ENCODE results near the gene EXOC8.
"Not testable (repeated sequence)": the region's sequence is repeated elsewhere in the genome, so short reads cannot be mapped to it uniquely, and the experiment has no call there.

The EXOC8 gene

GRCh38 chr1:231353086-231353485, 15.4 kb upstream of the EXOC8 start:
- DNase-seq (ENCODE audit: low read depth in 2 of 2): no peak

GRCh38 chr1:231351816-231352215, 14.2 kb upstream of the EXOC8 start:
- no peak for DNase-seq (ENCODE audit: low read depth in 2 of 2)

GRCh38 chr1:231348856-231349255, 11.2 kb upstream of the EXOC8 start:
- not testable (repeated sequence) for DNase-seq (ENCODE audit: low read depth in 2 of 2)

- no peak for DNase-seq (ENCODE audit: low read depth in 2 of 2)
Observed at GRCh38 chr1:231348442-231348841, 10.8 kb upstream of the EXOC8 start.

GRCh38 chr1:231347961-231348360, 10.3 kb upstream of the EXOC8 start:
- no peak for DNase-seq (ENCODE audit: low read depth in 2 of 2)

GRCh38 chr1:231340328-231341013, 2.8 kb upstream of the EXOC8 start:
- no peak for DNase-seq (ENCODE audit: low read depth in 2 of 2)

GRCh38 chr1:231338270-231339128, 847 bp upstream of the EXOC8 start, which contains the start of gene SPRTN:
TSS of gene SPRTN (plus strand) at chr1:231338293. CDS start at chr1:231338384, 91 bp downstream.
- no peak for DNase-seq (ENCODE audit: low read depth in 2 of 2)

- DNase-seq (ENCODE audit: low read depth in 2 of 2): no peak
Observed at GRCh38 chr1:231337043-231337471, 595 bp downstream of the EXOC8 start.

GRCh38 chr1:231335663-231336602, 1.7 kb downstream of the EXOC8 start:
- no peak for DNase-seq (ENCODE audit: low read depth in 2 of 2)

- DNase-seq (ENCODE audit: low read depth in 2 of 2): no peak
Observed at GRCh38 chr1:231334952-231335351, 2.7 kb downstream of the EXOC8 start.

GRCh38 chr1:231334079-231334666, 3.5 kb downstream of the EXOC8 start:
- DNase-seq (ENCODE audit: low read depth in 2 of 2): no peak

GRCh38 chr1:231332761-231333160, 4.9 kb downstream of the EXOC8 start:
- no peak for DNase-seq (ENCODE audit: low read depth in 2 of 2)

- DNase-seq (ENCODE audit: low read depth in 2 of 2): no peak
Observed at GRCh38 chr1:231329483-231329882, 8.2 kb downstream of the EXOC8 start.

- no peak for DNase-seq (ENCODE audit: low read depth in 2 of 2)
Observed at GRCh38 chr1:231327617-231328016, 10.0 kb downstream of the EXOC8 start.

- no peak for DNase-seq (ENCODE audit: low read depth in 2 of 2)
Observed at GRCh38 chr1:231326248-231326647, 11.4 kb downstream of the EXOC8 start.

- no peak for DNase-seq (ENCODE audit: low read depth in 2 of 2)
Observed at GRCh38 chr1:231324660-231325059, 13.0 kb downstream of the EXOC8 start.

- DNase-seq (ENCODE audit: low read depth in 2 of 2): no peak
Observed at GRCh38 chr1:231322880-231323530, 14.6 kb downstream of the EXOC8 start.

GRCh38 chr1:231319080-231319479, 18.6 kb downstream of the EXOC8 start:
- DNase-seq (ENCODE audit: low read depth in 2 of 2): no peak

- DNase-seq (ENCODE audit: low read depth in 2 of 2): no peak
Observed at GRCh38 chr1:231318568-231318967, 19.1 kb downstream of the EXOC8 start.

GRCh38 chr1:231318015-231318355, 19.7 kb downstream of the EXOC8 start:
- DNase-seq (ENCODE audit: low read depth in 2 of 2): no peak

Measured in stimulated activated CD4-positive, alpha-beta T cell treated with anti-CD3 and anti-CD28 coated beads, Interleukin-12 subunit alpha, Interleukin-12 subunit beta, amount 100 ng/mL, for 24 hours (primary cell).